HG03159 (cell line): Measurements from ENCODE around the gene BCL2L15.
A peak's percentile ranks its signal among the peaks of the same experiment; 100 is the strongest.
"Not testable (repeated sequence)": the region's sequence is repeated elsewhere in the genome, so short reads cannot be mapped to it uniquely, and the experiment has no call there.

Experiments used
- ATAC-seq: cut with Tn5 transposase; IDR thresholded peaks from one replicate; pipeline ENCODE4 v1.9.1; 2021; ENCODE audit warnings: mild to moderate bottlenecking, moderate library complexity; ENCODE audit not compliant: unreplicated experiment

Gene BCL2L15

GRCh38 chr1:113872219-113872935 is 15.0 kb downstream of the BCL2L15 start:
- peak; percentile 5 for ATAC-seq

DNA sequence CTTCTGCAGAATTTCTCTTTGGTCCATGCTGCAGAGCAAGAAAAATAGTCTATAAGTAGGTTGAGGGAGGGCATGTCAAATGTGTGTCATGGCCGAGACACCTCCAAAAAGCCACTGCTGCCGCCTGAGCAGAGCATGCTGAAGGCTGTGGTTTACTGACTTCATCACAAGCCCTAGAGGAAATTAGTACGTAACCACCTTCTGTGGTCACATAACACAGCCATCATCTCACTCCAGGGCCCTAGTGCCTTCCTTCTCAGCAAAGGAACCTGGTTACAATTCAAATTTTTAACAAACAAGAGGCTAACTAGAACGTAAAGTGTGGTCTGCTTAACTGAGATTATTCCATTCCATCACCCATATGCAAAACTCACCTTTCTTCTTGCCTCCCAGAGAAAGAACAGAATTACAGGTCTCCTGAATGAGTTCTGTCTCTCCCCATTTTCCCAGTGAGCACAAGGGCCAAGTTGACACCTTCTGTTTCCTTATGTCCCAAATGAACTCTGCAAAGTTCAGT is 15.7 kb downstream of the BCL2L15 start, which contains the start of gene PTPN22:
Gene PTPN22 (minus strand): TSS at position 116 of the 517 bp plus-strand sequence.
- peak; percentile 93 for ATAC-seq

DNA sequence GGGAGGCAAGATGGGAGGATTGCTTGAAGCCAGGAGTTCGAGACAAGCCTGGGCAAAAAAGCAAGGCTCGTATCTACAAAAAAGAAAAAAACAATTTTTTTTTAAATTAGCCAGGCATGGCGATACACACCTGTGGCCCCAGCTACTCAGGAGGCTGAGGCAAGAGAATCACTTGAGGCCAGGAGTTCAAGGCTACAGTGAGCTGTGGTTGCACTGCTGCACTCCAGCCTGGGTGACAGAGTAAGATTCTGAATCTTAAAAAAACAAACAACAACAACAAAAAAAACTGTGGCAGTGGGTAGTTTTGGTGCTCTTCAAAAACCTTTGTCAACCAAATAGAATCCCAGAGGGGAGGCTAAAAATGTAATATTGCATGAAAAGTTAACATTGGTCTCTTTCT is 16.6 kb downstream of the BCL2L15 start:
- no peak for ATAC-seq

DNA sequence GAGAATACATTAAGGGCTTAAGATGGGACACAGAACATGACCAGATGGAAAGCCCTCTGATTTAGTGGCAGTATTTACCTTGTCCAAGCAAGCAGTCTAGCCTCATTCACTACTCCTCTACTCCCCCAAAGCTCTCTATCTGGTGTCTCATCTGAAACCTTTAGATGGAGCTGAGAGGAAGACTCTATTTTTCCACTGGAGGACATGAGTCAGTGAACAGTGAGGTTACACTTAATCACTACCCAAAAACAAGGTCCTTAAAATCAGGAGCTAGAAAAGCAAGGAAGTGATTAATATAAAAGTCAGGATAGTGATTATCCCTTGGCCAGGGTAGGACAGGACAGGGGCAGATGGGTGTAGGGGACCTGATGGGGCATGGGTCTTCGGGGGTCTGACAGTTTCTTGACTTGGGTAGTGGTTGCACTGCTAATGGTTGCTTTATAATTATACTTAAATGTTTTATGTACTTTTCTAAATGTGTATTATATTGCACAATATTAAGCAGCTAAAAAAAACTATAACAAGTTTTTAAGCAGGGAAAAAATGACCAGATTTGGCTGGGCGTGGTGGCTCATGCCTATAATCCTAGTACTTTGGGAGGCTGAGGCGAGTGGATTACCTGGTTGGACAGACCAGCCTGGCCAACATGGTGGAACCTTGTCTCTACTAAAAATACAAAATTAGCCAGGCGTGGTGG is 18.8 kb downstream of the BCL2L15 start:
- ATAC-seq, result no peak

DNA sequence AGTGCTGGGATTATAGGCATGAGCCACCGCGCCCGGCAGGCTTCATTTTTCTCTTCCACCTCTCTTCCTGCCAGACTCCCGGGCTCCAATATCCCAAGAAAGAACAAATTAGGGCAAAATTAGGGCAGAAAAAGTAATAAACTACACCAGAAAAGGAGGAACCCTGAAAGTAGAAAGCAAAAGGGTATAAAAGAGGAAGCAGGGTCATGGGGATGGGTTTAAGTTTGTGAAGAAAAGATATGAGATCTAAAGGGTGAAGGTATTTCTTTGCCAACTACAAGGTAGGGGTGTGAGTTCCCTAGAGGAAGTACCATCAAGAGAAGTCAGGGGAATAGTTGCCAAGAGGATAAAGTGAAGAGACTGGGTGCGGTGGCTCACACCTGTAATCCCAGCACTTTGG is 25.7 kb downstream of the BCL2L15 start:
- ATAC-seq, result no peak

GRCh38 chr1:113860891-113861290 is 26.5 kb downstream of the BCL2L15 start:
- no peak for ATAC-seq

DNA sequence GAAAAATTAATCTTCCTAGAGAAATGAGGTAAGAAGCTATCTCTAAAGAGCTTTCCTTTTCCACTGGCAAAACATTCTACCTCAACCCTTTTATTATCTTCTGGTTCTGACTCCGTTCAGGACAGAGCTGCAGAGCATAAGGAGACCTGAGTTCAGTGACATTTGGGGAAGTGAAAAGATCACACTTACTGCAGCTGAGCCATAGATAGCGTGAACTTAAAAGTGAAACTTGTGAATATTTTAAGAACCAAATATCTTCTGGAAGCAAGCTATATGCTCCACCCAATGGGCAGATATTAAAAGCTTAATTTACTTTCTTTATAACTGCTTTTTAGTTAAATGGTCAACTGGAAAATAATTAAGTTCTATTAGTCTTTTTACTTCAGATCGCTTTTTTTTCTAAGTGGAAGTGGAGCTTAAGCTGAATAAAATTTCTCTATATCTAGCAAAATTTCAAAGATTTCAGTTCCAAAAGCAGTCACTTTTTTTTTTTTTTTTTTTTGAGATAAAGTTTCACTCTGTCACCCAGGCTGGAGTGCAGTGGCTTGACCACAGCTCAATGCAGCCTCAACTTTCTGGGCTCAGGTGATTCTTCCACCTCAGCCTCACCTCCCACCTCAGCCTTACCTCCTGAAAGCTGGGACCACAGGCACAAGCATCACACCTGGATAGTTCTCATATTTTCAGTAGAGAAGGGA is 27.8 kb downstream of the BCL2L15 start:
- ATAC-seq, result peak; percentile 85

- ATAC-seq, result no peak
Measured at GRCh38 chr1:113858982-113859381, 28.4 kb downstream of the BCL2L15 start.

DNA sequence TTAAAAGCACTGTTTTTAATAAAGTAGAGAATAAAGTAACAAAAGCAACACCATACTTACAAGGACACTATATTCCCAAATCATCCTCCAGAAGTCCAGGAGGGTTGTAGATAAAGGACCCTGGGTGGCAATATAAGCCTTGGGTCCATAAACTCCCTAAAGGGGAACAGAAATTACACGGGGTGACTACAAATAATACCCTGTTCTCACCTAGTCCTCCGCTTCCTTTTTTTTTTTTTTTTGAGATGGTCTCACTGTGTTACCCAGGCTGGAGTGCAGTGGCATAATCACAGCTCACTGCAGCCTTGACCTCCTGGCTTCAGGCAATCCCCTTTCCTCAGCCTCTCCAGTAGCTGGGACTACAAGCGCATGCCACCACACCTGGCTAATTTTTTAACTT is 29.0 kb downstream of the BCL2L15 start:
- peak; percentile 36 for ATAC-seq

DNA sequence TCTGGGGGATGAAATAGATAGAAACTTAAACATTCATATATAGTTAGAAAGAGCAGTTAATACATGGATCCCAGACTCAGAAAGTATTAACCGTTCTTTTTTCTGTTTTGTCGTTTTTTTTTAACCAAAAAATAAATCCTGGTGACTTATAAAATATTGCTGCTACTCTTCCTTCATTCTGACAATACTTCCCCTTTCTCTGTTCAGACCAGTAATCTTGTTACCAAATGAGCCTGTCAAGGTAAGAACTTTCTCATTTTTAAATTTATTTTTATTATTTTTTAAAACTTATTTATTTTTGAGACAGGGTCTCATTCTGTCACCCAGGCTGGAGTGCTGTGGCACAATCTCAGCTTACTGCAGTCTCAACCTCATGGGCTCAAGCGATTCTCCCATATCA is 29.6 kb downstream of the BCL2L15 start:
- ATAC-seq, result no peak

DNA sequence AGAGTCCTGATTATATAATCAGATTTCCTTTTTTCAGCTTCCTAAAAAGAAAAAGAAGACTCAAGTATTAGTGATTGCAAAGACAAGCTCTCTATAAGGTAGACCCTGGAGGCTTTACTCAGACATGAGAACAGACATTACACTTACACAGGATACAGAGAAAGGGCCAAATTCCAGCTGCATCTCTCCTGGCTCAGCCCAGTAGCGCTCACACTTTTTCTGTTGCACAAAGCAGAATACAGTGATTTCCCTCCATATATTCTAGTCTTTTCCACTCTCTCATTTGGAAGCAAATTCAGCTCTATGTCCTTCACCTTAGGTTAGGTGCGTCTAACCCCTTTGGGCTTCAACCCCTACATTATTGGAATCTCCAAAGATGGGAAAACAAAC is 31.0 kb downstream of the BCL2L15 start:
- ATAC-seq, result no peak

GRCh38 chr1:113855630-113856400 is 31.6 kb downstream of the BCL2L15 start:
- no peak for ATAC-seq

GRCh38 chr1:113854234-113854633 is 33.1 kb downstream of the BCL2L15 start:
- ATAC-seq, result no peak

- not testable (repeated sequence) for ATAC-seq
Measured at GRCh38 chr1:113852694-113853093, 34.7 kb downstream of the BCL2L15 start.

- no peak for ATAC-seq
Measured at GRCh38 chr1:113850127-113850796, 37.1 kb downstream of the BCL2L15 start.

DNA sequence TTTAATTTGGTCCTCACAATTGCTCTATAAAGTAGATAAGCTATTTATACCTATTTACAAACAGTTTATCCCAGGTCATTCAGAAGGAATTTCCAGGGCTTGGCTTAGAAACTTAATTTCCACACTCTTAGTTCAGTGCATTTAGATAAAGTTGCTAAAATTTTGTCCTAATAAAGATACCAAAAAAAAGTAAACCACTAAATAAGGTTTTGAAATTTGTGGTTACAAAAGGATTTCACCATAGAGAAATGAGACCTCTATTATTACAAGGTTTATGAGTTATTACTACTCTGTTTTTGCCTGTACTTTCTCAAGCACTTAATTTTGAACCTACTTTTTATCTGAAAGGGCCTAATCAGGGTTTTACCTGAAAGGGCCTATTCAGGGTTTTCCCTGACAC is 38.3 kb downstream of the BCL2L15 start:
- ATAC-seq, result no peak

DNA sequence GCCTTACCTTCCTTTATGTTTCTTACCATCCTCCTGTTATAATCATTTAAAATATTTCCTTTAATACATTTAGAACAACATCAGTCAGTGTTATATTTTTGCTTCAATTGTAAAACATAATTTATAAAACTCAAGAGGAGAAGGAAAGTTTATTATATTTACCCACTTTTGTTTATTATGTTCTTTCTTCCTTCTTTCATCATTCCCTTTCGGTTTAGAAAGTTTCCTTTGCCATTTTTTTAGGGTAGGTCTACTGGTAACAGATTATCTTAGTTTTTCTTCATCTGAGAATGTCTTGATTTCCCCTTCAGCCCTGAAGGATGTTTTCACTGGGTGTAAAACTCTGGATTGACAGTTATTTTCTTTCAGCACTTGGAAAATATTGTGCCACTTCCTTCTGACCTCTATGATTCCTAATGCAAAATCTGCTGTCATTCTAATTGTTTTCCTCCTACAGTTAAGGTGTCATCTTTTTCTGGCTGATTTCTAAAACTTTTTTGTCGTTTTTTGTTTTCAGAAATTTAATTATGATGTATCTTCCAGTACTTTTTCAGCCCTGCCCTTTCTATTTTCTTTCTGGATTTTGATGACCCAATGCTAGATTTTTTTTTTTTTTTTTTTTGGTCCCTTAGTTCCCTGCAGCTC is 40.9 kb downstream of the BCL2L15 start:
- no peak for ATAC-seq

- ATAC-seq, result no peak
Measured at GRCh38 chr1:113836534-113836933, 50.8 kb downstream of the BCL2L15 start.

DNA sequence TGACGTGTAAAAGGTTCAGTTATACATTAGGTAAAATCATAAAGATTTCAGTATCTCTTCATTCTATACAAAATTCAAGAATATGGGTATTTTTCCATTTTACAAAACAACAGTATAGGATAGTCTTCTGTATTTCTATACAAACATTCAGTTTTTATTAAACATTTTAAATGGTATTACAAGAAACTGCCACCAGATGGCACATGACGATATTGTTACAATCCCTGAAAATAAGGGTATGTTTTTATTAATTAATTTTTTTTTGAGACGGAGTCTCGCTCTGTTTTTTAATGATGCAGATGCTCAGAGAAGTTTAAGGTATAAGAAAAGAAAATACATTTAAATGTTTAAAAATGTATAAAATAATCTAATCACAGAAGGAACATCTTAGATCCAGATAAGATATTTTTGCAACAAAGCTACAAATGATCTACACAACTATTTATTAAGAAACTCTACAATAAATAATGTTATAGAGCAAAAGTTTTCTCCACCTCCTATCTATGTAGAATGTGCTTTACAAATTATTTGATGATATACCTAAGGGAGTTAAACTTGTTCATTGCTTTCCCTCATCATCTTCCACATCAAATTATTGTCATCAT is 51.6 kb downstream of the BCL2L15 start:
- no peak for ATAC-seq
